Brain microvascular endothelial cell (primary cell): ENCODE data around the gene FAM210A.

Source experiments
- DNase-seq: peaks from one replicate; pipeline ENCODE4 v3.0.0-alpha.2; 2020
- H3K27ac ChIP-seq: fragments of 250-450 bp; sonication (Bioruptor Pico); 2 replicates; pipeline ENCODE4 v1.5.1; 2020; ENCODE audit warnings: mild to moderate bottlenecking, moderate library complexity
- H3K27me3 ChIP-seq: fragments of 250-450 bp; sonication (Bioruptor Pico); replicated peaks from 2 replicates; pipeline ENCODE4 v1.5.1; 2020; ENCODE audit warnings: mild to moderate bottlenecking
- H3K36me3 ChIP-seq: fragments of 250-450 bp; sonication (Bioruptor Pico); replicated peaks from 2 replicates; pipeline ENCODE4 v1.5.1; 2020; ENCODE audit warnings: mild to moderate bottlenecking
- H3K4me3 ChIP-seq: 2 replicates; pipeline ENCODE4 v1.5.1; 2011; ENCODE audit warnings: low read depth, mild to moderate bottlenecking, control low read depth, low read length, moderate library complexity
- in situ Hi-C: cut with HindIII; loops from 2 replicates; pipeline ENCODE4 v1.10.0; 2017; ENCODE audit warnings: low sequenced_read_pairs, low pct_ligation_motif_present
- TF ChIP-seq, protein P1 (sequence below): IDR thresholded peaks from 2 replicates; pipeline ENCODE4 v1.5.1; 2011; ENCODE audit warnings: low read depth, mild to moderate bottlenecking, moderate library complexity, low read length, control low read depth, inconsistent platforms; ENCODE audit errors: missing control alignments

Gene FAM210A

DNA sequence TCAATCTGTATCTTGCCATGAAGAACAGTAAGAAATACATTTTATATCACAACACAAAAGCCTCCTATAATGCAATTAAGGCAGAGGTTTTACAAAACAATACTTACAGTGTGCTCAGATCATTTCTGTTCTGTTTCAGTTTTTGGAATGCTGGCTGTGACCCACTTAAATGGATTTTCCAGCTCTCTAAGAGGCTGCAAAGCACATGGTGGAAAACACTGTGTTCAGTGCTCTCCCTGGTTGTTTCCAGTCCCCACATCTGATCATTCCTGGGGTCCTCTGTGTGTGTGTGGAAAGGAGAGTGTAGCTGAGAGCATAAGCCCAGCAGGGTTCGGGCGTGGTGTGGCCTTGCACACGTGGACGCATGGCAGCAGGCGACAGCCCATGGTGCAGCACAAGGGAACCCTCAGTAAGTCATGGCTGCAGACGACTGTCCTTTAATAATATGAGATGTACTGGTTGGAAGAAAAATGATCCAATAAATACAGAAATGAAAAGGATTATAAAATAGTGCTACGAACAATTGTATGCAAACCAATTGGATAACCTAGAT lies 95.6 kb downstream of the FAM210A start:
- Histone ChIP-seq H3K36me3 (no peaks in the 10 kb centered on the region), H3K4me3 (no peak overlapping the region), H3K27me3 (peaks cover 2% of the 10 kb centered on the region), H3K27ac (no peak overlapping the region)
- TF ChIP-seq, protein P1, sequence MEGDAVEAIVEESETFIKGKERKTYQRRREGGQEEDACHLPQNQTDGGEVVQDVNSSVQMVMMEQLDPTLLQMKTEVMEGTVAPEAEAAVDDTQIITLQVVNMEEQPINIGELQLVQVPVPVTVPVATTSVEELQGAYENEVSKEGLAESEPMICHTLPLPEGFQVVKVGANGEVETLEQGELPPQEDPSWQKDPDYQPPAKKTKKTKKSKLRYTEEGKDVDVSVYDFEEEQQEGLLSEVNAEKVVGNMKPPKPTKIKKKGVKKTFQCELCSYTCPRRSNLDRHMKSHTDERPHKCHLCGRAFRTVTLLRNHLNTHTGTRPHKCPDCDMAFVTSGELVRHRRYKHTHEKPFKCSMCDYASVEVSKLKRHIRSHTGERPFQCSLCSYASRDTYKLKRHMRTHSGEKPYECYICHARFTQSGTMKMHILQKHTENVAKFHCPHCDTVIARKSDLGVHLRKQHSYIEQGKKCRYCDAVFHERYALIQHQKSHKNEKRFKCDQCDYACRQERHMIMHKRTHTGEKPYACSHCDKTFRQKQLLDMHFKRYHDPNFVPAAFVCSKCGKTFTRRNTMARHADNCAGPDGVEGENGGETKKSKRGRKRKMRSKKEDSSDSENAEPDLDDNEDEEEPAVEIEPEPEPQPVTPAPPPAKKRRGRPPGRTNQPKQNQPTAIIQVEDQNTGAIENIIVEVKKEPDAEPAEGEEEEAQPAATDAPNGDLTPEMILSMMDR = no peak
- in situ Hi-C loops = no loop called here
- no peak for DNase-seq

DNA sequence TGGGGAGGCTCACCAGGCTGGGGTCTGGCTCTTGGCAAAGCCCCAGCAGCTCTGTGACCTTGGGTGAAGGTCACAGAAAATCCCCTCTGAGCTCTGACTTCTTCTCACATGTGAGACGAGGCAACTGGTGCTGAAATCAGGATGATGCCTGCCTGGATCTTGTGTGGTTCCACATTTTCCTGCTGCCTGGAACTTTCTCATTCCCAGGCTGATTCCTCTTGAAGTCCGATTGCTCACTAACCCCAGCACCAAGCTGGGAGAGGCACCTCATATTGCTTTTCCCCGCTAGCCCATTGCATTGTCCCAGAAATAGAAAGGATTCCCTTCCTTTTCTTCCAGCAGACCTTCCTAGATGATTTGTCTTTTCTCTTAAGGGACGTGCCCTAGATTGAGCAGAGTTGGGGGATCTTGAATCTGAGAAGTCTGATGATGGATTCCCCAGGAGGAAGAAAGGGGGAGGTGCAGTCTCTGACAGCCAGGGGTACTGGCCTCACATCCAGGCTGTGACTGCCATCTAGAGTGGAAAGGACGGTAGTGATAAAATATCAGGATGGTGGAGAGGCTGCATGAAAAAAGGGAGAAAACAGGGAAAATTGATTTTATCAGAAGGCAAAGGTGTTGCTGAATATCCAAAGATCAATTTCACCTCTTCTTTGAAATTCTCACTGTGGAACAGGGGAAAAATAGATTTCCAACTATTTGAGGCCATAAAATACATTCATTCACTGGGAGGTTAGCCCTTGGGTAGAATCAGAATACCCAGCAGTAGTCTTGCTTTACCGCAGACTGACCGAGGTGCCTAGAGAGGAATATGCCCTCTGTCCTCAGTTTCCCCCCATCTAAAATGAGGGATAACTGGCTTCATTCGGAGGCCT lies 96.3 kb downstream of the FAM210A start:
- Histone ChIP-seq H3K27ac (no peak overlapping the region), H3K36me3 (no peaks in the 10 kb centered on the region), H3K27me3 (peaks cover 2% of the 10 kb centered on the region), H3K4me3 (no peak overlapping the region)
- in situ Hi-C loops = no loop called here
- peak; percentile 62 for DNase-seq
- TF ChIP-seq, protein P1 = peak; percentile 85

DNA sequence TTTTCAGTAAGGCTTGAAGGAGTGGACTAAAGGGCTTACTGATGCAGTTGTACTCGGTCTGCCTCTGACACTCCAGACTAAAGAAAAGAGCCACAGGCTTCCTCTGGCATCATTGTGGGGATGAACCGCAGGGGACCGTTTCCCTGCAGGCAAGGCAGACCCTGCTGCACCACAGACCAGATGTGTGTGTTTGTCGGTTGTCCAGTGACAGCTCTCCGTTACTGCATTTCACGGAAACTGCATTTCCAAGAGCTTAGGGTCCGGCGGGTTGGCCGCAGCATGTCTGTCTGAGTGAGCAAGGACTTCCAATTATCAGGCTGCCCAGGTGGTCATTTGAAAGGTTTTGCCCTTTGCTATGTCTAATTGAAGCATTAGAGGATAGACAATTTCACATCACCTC lies 98.1 kb downstream of the FAM210A start:
- TF ChIP-seq, protein P1 = no peak
- Histone ChIP-seq H3K27me3 (peaks cover 2% of the 10 kb centered on the region), H3K36me3 (no peaks in the 10 kb centered on the region), H3K4me3 (no peak overlapping the region), H3K27ac (no peak overlapping the region)
- in situ Hi-C loops = no loop called here
- no peak for DNase-seq

DNA sequence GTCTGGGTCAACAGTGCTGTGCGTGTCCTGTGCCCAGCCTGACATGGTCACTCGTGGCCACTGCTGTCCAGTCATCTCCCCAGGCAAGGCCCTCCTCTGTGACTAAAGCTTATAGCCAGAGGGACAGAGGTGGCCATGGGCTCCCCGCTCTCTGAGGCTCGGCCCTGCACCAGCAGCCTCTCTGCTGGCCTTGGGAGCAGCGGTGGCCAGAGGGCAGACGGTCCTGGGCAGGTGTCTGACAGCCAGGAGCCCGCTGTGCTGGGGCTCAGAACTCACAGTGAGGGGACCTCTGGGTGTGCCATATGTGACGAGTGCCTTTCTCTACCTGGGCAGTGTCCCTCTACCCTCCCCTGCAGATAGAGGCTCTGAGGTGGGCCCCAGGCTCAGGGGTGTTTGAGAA lies 98.7 kb downstream of the FAM210A start:
- peaks cover 2% of the 10 kb centered on the region for H3K27me3 ChIP-seq
- H3K36me3 ChIP-seq = no peaks in the 10 kb centered on the region
- H3K27ac ChIP-seq = no peak overlapping the region
- TF ChIP-seq, protein P1 = no peak
- no peak overlapping the region for H3K4me3 ChIP-seq
- in situ Hi-C loops = no loop called here
- DNase-seq = no peak

DNA sequence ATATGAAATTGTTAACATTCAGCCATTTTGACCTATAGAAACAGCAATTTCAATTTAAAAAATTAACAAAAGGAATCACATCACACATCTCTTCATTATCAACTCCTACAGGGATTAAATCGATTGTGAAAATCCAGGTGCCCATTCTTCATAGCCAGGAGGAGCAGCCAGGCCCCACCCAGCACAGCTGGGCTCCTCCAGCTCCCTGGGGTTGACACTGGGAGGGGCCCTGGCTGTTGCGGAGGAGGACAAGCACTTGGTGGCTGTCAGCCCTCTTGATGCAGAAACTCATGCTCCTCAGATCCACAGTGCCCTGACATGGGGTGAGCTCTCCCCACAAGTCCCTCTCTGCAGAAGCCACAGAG lies 99.8 kb downstream of the FAM210A start:
- DNase-seq = no peak
- Histone ChIP-seq H3K27me3 (peaks cover 2% of the 10 kb centered on the region), H3K4me3 (no peak overlapping the region), H3K27ac (no peak overlapping the region), H3K36me3 (no peaks in the 10 kb centered on the region)
- in situ Hi-C loops = no loop called here
- TF ChIP-seq, protein P1 = no peak
